HG02870 (cell line): Measurements from ENCODE around the gene MOG.
"Not testable (repeated sequence)": the region's sequence is repeated elsewhere in the genome, so short reads cannot be mapped to it uniquely, and the experiment has no call there.

ENCODE experiments used
- ATAC-seq: cut with Tn5 transposase; IDR thresholded peaks from one replicate; pipeline ENCODE4 v1.9.1; 2021; ENCODE audit warnings: mild to moderate bottlenecking, moderate library complexity; ENCODE audit not compliant: unreplicated experiment

MOG gene

DNA sequence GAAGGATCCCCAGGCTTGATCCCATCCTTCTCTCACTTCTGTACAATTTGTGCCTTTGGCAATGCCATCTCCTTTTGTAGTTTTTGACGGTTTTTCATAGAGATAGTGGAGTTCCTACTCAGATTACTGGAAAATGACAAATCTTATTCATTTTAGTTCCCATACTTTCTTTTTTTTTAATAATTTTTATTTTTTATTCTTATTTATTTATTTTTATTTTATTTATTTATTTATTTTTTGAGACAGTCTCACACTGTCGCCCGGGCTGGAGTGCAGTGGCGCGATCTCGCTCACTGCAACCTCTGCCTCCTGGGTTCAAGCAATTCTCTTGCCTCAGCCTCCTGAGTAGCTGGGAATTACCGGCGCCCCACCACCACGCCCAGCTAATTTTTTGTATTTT lies 19.6 kb upstream of the MOG start:
- no peak for ATAC-seq

DNA sequence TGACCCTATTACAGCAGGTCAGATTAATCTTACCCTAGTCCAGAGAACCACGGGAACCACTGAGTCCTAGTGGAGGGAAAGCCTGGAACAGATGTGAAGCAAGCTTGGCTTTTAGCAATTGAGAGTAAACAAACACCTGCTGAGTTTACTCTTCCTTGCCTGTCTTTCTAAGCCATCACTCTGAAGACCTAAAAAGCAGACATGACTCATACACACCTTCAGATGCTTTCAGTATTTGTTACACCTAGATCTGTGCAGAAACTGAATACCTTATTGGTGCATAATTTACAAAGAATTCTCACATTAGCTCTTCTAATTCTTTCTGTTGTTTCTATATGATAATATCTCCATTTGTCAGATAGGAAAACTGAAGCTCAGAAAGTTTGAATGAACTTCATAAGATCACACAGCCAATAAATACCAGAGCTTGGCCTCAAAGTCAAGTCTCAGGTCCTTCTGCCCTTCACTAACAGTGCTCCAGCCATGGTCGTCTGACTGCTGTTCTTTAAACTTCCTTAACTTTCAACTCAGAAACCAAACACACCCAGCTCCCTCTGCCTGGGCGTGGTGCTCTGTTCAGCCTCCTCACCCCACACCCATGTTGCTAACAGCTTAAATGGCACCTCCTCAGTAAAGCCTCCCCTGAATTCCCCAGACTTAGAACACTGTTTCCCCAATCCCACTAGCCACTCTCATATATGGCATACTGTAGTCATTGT lies 15.3 kb upstream of the MOG start:
- no peak for ATAC-seq

DNA sequence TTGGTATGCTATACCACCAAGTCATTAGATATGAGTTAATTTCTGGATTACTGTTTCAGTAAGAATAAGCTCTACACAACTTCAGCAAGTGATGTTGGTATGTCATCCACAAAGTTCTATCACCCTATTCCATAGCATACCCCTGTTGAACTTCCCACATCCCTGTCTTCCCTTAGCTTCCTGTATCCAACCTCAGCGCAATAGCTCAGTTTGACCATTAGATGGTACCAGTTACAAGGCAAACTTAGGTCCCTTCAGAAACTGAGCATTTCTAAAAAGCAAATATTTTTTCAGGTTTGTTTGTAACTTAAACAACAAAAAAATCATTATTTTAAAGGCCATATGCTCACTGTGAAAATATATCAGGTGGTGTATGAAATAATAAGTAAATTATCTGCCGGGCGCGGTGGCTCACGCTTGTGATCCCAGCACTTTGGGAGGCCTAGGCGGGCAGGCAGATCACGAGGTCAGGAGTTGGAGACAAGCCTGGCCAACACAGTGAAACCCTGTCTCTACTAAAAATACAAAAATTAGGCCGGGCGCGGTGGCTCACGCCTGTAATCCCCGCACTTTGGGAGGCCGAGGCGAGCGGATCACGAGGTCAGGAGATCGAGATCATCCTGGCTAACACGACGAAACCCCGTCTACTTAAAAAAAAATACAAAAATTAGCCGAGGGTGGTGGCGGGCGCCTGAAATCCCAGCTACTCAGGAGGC lies 8.8 kb upstream of the MOG start:
- no peak for ATAC-seq

DNA sequence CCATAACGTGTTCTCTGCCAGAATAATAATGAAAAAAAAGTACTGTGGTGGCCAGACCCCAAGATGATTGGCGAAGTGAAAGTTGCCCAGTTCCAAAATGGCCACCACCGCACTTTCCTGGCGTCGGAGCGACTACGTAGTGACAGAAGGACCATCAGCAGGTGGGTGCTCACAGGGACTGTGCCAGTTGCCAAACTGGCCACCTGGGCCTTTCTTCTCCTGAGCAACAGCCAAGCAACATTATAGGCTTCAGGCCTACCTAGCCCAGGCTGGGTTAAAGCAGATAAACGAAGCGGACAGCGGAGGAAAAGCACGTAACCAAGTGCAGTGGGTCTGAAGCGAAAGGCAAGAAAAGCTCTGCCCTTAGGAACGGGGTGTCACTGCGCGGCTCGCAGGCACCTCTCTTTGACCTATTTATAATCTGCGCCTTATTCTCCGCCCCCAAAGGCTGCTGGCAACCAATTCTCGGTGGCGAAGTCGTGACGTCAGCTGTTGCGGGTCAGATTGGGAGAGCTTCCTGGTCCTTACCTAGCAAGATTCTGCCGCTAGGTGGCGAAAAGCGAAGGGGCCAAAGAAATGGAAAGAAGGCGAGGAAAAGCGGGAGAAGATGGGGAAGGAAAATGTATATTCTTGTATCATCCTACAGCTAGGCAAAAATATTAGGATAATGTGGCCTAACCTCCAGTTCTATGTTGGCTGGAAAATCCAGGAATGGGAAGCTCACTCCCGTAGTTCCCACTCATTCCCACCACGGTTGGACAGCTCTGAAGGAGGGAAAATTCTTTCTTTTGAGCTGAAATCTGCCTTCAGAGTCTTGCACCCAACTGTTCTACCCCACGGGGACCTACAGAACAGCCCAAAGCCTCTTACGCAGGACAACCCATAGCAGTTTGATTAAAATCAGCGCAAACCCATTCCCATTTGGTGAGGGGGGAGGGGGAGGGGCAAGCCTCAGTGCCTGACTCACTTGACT lies 6.9 kb upstream of the MOG start:
- peak; percentile 94 for ATAC-seq

GRCh38 chr6:29651413-29652197 lies 5.3 kb upstream of the MOG start:
- no peak for ATAC-seq

- ATAC-seq: no peak
Observed at GRCh38 chr6:29652198-29652584, 4.7 kb upstream of the MOG start.

- ATAC-seq: no peak
Observed at GRCh38 chr6:29653452-29654038, 3.3 kb upstream of the MOG start.

DNA sequence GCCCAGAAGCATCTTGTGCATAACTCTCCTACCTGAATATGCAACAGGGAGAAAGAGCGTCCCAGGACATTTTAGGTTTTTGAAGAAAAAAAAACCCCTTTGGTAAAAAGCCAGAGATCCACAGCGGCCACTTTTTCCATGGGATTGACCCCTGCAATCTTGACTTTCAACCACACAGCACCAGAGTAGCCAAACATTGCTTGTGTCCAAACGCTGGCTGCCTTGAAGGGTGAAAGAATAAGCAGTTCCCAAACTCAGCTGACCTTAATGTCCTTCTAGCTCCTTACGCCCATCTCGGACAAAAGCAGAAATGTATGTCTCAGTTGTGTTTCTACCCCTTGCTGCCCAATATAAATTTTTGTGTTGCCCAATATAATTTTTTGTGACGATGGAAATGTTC lies 1.2 kb upstream of the MOG start:
- ATAC-seq: no peak

- no peak for ATAC-seq
Observed at GRCh38 chr6:29656157-29656556, 735 bp upstream of the MOG start.

- ATAC-seq: no peak
Observed at GRCh38 chr6:29661071-29661470, 4.2 kb downstream of the MOG start.

DNA sequence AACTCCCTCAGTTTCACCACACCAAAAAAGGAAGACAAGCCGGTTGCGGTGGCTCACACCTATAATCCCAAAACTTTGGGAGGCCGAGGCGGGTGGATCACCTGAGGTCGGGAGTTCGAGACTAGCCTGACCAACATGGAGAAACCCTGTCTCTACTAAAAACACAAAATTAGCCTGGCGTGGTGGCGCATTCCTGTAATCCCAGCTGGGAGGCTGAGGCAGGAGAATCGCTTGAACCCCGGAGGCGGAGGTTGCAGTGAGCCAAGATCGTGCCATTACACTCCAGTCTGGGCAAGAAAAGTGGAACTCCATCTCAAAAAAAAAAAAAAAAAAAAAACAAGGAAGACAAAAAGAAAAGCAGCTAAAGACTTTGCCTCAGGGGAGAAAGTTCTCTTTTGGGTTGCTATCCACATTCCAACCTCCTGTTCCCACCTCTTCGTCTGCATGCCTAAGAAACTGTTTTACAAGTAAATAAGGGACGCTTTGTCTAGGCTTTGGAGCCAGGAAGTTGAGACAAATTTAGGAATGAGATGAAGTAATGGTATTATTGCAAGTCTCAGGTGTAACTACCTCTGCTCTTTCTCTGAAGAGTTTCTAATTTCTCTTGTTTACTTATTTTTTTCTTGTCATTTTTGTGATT lies 4.7 kb downstream of the MOG start:
- not testable (repeated sequence) for ATAC-seq

DNA sequence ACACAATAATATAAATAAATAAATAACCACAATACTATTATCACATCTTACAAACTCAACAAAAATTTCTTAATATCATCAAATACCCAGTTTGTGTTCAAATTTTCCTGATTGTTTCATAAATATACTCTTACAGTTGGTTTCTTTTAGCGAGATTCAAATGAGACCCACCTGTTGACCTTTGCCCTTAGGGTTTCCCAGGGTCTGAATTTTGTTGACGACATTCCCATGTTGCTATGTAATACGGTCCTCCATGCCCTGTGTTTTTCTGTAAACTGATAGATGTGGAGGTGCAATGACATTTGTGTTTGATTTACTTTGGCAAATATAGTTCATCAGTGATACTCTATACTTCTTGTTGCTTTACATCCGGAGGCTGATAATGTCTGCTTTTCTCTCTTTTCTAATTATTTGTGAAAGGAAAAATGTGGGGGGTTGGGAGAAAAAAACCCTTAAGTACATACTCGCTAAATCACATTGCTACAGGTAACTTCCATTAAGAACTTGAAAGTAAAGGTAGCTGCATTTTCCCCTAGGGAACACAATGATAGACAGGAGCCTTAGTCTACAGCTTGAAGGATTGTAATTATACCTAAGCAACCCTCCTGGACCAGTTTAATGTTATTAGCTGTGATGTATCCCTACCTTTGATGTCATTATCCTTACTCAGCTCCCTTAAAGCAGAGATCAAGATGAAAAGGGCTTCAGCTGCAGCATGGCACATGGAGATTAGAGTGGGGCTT lies 6.6 kb downstream of the MOG start:
- ATAC-seq: no peak

- no peak for ATAC-seq
Observed at GRCh38 chr6:29665942-29666825, 9.3 kb downstream of the MOG start.

DNA sequence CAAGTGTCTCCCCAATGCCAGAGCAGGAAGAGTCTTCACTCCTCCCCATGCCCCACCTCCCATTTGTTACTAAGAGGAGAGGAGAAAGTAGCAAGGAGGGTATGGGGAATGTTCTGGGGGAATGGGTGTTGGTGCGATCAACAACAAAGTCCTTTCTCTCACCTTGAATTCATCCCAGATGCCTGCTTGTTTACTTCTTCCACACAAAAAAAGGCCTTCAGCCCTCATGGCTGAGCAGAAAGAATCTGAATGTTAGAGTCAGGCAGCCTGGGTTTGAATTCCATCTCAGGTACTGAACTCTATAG lies 9.9 kb downstream of the MOG start:
- ATAC-seq: no peak

DNA sequence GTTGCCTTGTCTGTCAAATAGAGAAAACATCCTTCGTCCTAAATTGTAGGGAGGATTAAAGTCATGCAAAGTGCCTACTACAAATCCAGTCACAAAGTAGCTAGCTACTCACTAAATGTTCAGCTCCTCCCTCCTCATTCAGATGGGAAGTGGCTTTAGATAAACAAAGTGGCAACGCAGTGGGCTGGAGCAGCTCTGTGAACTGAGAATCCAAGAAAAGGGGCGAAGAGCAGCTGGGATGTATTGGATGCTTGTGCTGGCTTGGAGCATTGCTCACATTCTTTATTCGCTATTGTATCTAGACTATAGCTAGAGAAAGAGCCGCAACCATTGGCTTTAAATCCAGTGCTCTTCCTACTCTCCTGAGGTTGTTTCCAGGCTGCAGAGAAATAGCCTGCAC lies 10.3 kb downstream of the MOG start:
- no peak for ATAC-seq

- no peak for ATAC-seq
Observed at GRCh38 chr6:29671026-29671425, 14.1 kb downstream of the MOG start.

DNA sequence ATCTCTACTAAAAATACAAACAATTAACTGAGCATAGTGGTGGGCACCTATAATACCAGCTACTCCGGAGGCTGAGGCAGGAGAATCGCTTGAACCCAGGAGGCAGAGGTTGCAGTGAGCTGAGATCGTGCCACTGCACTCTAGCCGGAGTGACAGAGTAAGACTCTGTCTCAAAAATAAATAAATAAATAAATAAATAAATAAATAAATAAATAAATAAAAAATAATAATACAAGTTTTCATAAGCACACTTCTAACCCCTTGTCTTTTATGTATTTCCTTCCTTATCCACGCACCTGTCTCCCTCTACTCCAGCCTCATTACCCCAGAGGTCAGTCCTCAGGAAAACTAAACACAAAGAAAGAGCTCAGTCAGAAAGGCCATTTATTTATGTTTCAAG lies 15.2 kb downstream of the MOG start:
- ATAC-seq: not testable (repeated sequence)

DNA sequence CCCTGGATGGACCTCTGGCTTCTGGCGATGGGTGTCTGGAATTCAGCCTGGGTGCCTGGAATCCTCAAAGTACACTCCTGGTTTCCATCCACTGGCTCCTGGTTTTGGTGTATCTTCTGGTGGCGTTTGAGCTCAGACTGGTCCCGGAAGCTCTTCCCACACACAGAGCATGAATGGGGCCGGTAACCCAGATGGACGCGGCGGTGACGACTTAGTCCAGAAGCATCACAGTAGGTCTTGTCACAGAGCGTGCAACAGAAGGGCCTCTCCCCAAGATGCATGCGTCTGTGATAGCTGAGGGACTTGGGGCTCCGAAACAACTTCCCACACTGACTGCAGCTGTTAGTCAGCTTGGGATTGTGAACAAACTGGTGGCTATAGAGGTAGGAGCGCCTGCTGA lies 16.3 kb downstream of the MOG start:
- no peak for ATAC-seq
